PC-3 (cell line): Measurements from ENCODE around the gene USP27X.

Experiments used
- EZH2 ChIP-seq: fragments of 300-600 bp; sonication (generic); IDR thresholded peaks from one replicate; pipeline ENCODE4 v1.6.1; 2017; ENCODE audit warnings: antibody characterized with exemption, mild to moderate bottlenecking, low read length; ENCODE audit not compliant: unreplicated experiment
- EZH2phosphoT487 ChIP-seq: fragments of 300-600 bp; sonication (generic); IDR thresholded peaks from 2 replicates; pipeline ENCODE4 v1.6.1; 2018; ENCODE audit warnings: mild to moderate bottlenecking, antibody characterized with exemption, low read length, borderline replicate concordance
- TF ChIP-seq, protein P1 (sequence below): fragments of 300-600 bp; sonication (generic); conservative IDR thresholded peaks from 2 replicates; pipeline ENCODE4 v1.5.1; 2017; ENCODE audit warnings: antibody characterized with exemption, low read depth, mild to moderate bottlenecking, low read length

DNA sequence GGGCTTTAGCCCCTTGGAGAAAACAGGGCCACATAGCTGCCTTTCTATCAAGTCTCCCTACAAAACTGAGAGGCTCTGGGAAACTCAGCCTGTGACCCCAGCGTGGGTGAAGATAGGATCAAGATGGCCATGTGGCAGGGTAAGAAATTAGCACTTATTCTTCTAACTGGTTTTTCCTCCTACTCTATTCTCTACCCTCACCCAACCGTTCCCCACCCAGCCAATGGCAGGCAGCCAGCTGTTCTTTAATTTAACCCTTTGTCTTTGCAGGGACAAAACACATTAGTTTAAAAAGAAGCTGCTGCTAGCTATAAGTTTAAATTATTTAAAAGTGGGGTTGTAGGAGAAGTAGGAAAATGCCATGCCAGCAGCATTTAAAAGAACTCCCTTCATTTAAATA, 45.9 kb downstream of the USP27X start:
- TF ChIP-seq, protein P1, sequence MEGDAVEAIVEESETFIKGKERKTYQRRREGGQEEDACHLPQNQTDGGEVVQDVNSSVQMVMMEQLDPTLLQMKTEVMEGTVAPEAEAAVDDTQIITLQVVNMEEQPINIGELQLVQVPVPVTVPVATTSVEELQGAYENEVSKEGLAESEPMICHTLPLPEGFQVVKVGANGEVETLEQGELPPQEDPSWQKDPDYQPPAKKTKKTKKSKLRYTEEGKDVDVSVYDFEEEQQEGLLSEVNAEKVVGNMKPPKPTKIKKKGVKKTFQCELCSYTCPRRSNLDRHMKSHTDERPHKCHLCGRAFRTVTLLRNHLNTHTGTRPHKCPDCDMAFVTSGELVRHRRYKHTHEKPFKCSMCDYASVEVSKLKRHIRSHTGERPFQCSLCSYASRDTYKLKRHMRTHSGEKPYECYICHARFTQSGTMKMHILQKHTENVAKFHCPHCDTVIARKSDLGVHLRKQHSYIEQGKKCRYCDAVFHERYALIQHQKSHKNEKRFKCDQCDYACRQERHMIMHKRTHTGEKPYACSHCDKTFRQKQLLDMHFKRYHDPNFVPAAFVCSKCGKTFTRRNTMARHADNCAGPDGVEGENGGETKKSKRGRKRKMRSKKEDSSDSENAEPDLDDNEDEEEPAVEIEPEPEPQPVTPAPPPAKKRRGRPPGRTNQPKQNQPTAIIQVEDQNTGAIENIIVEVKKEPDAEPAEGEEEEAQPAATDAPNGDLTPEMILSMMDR = no peak
- no peak for TF ChIP-seq EZH2phosphoT487
- TF ChIP-seq EZH2 = no peak
